Epithelial cell of proximal tubule (primary cell): ENCODE data around the gene CREB1. TPM values are rescaled to one million over a fixed set of nuclear protein-coding genes. Genes with fewer than 3 reads are reported as not detected.

Experiments
- DNase-seq: peaks from one replicate; pipeline ENCODE4 v3.0.0-alpha.2; 2011; ENCODE audit warnings: low read depth
- H3K4me3 ChIP-seq: 2 replicates; pipeline ENCODE4 v1.5.1; 2011; ENCODE audit warnings: low read depth, mild to moderate bottlenecking, low read length
- CTCF ChIP-seq: conservative IDR thresholded peaks from 2 replicates; pipeline ENCODE4 v1.5.1; 2012; ENCODE audit warnings: low read depth, mild to moderate bottlenecking, low read length
- total RNA-seq: library from RNA; depleted of rRNA; stranded (reverse); fragments of >200 nt; gene quantifications from 2 replicates; pipeline ENCODE4 v1.2.3, GENCODE V29; 2015

The CREB1 gene
- total RNA-seq, 1 donor from 2014 or later: 28.1 TPM

- DNase-seq: no peak
- no peak overlapping the region for H3K4me3 ChIP-seq
- TF ChIP-seq CTCF: no peak
Observed at GRCh38 chr2:207558079-207558491, 28.3 kb downstream of the CREB1 start.

GRCh38 chr2:207561386-207562080 lies 31.8 kb downstream of the CREB1 start:
- TF ChIP-seq CTCF: no peak
- H3K4me3 ChIP-seq: no peak overlapping the region
- DNase-seq: no peak

GRCh38 chr2:207565736-207566500 lies 36.2 kb downstream of the CREB1 start:
- TF ChIP-seq CTCF: no peak
- no peak for DNase-seq
- no peak overlapping the region for H3K4me3 ChIP-seq

GRCh38 chr2:207567671-207568070 lies 37.9 kb downstream of the CREB1 start:
- no peak for DNase-seq
- H3K4me3 ChIP-seq: no peak overlapping the region
- TF ChIP-seq CTCF: no peak

GRCh38 chr2:207571370-207571769 lies 41.6 kb downstream of the CREB1 start:
- no peak overlapping the region for H3K4me3 ChIP-seq
- no peak for TF ChIP-seq CTCF
- DNase-seq: no peak

- no peak for DNase-seq
- TF ChIP-seq CTCF: no peak
- no peak overlapping the region for H3K4me3 ChIP-seq
Observed at GRCh38 chr2:207584952-207585351, 55.2 kb downstream of the CREB1 start.
